ENCODE data around the gene EEF1G. TPM values are rescaled to one million over a fixed set of nuclear protein-coding genes. Genes with fewer than 3 reads are reported as not detected.

Gene EEF1G
- total and polyA plus RNA-seq, 2 donors (not counting 1 experiment from before 2014, with no cell fraction given) = 1,582 to 1,867 TPM

DNA sequence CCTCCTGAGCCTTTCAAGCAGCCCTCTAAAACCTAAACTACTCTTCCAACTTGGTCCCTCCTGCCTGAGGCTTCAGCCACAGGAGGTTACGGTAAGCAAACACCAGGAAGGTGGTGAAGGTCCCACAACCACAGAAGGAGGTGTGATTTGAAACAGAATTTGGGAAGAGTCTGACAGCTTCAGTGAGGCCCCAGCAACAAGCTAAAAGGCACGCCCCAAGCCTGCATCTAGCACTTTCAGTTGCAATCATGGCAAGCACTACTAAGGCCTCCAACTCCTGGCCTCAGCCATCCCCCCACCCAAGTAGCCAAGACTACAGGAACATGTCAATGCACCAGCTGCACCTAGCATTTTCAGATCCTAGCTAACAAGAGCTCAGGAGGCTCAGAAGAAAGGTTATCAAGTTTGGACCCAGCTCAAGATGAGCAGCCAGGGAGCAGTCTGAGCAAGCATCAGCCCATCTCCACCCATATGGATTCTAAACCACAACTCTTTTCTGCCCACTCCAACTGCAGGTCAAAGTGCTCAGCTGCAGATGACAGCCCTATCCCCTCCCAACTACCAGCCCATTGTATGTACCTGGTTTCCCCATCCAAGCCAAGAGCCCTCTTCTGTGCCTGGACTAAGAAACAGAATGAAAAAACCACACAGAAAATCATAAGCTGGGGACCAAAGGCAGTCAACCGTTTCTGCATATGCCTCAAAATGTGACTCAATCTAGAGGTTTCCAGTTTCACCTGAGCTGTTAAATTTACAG is 16.6 kb downstream of the EEF1G start:
- DNase-seq (no peak), ATAC-seq (ENCODE audit: low read depth) (no peak)
- intact Hi-C loops (cut with micrococcal nuclease) = loop anchor here (1.0 to 5.0 kb wide), 5 partner anchors 11 to 1200 kb away; partner anchors contain the start of genes AHNAK and EEF1G
- peak overlapping the region; percentile 74 for H3K4me2 ChIP-seq (replicated peaks; ENCODE audit: low read depth, low read length, poor library complexity, severe bottlenecking)
- H3K4me3 ChIP-seq (ENCODE audit: control extremely low read depth in 1 of 5, extremely low read depth in 1 of 5, insufficient read depth in 1 of 5, low read depth in 2 of 5, low read length in 4 of 5) = peak overlapping the region in 1 of 5 experiments; percentile 53
- Mint-ChIP-seq H3K4me1 (peaks cover 68% of the 10 kb centered on the region), H3K4me3 (peak overlapping the region; percentile 80), H3K27me3 (no peaks in the 10 kb centered on the region), H3K27ac (peak overlapping the region; percentile 96), H3K9me3 (ENCODE audit: insufficient read depth) (no peaks in the 10 kb centered on the region)
- peak overlapping the region; percentile 32 for H2AFZ ChIP-seq (ENCODE audit: insufficient read depth, low read depth, low read length, poor library complexity, severe bottlenecking)
- no peaks in the 10 kb centered on the region for H3K9me3 ChIP-seq (ENCODE audit: control extremely low read depth in 1 of 3, control insufficient read depth in 2 of 3, insufficient read depth in 1 of 3, low read length in 2 of 3)
- peaks cover 59 to 76% of the 10 kb centered on the region in 2 donors for H3K4me1 ChIP-seq (ENCODE audit: control insufficient read depth in 2 of 2, insufficient read depth in 2 of 2, low read length in 2 of 2)
- peaks cover 22% of the 10 kb centered on the region for H3K79me2 ChIP-seq (ENCODE audit: control insufficient read depth, insufficient read depth, low read length)
- H3K36me3 ChIP-seq (replicated peaks in 1 of 2; ENCODE audit: control extremely low read depth in 1 of 2, control insufficient read depth in 1 of 2, extremely low read depth in 1 of 2, insufficient read depth in 2 of 2, low read length in 1 of 2) = peaks cover 7 to 27% of the 10 kb centered on the region in 2 experiments
- TF ChIP-seq, protein P1, sequence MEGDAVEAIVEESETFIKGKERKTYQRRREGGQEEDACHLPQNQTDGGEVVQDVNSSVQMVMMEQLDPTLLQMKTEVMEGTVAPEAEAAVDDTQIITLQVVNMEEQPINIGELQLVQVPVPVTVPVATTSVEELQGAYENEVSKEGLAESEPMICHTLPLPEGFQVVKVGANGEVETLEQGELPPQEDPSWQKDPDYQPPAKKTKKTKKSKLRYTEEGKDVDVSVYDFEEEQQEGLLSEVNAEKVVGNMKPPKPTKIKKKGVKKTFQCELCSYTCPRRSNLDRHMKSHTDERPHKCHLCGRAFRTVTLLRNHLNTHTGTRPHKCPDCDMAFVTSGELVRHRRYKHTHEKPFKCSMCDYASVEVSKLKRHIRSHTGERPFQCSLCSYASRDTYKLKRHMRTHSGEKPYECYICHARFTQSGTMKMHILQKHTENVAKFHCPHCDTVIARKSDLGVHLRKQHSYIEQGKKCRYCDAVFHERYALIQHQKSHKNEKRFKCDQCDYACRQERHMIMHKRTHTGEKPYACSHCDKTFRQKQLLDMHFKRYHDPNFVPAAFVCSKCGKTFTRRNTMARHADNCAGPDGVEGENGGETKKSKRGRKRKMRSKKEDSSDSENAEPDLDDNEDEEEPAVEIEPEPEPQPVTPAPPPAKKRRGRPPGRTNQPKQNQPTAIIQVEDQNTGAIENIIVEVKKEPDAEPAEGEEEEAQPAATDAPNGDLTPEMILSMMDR (IDR thresholded peaks at IDR 0.05) = no peak
- H3K9ac ChIP-seq (ENCODE audit: low read length) = peak overlapping the region; percentile 44
- ChIA-PET CTCF (interaction anchor here (0.9 to 13.2 kb wide), 13 partner anchors 8 to 229 kb away, joined by 3 to 376 read pairs (median 5); partner anchors contain the start of gene AHNAK), POLR2A (interaction anchor here (0.6 to 9.3 kb wide), 7 partner anchors 15 to 284 kb away, joined by 3 to 119 read pairs (median 3); partner anchors contain the start of genes C11orf98, CSKMT and TUT1)
- peak overlapping the region; percentile 98 to 99 for H3K27ac ChIP-seq (ENCODE audit: low read length in 2 of 2)
- peaks cover 10% of the 10 kb centered on the region for H4K20me1 ChIP-seq (ENCODE audit: control insufficient read depth, insufficient read depth, low read length, poor library complexity, severe bottlenecking)
- 0% methylated on average over 1 of the region's 3 CpGs for WGBS (ENCODE audit: insufficient coverage)
- no peaks in the 10 kb centered on the region for H3K27me3 ChIP-seq (replicated peaks in 1 of 4; ENCODE audit: control extremely low read depth in 1 of 4, control insufficient read depth in 3 of 4, insufficient read depth in 4 of 4, low read length in 3 of 4)

Measured in B cell (primary cell).